ENCODE results near the gene TDRD5. TPM values are rescaled to one million over a fixed set of nuclear protein-coding genes. Genes with fewer than 3 reads are reported as not detected.

The TDRD5 gene
- total RNA-seq, 2 donors from 2014 or later, result 0.14 TPM; not detected in 1

GRCh38 chr1:179601093-179601492, 9.5 kb downstream of the TDRD5 start:
- TF ChIP-seq, protein P1, sequence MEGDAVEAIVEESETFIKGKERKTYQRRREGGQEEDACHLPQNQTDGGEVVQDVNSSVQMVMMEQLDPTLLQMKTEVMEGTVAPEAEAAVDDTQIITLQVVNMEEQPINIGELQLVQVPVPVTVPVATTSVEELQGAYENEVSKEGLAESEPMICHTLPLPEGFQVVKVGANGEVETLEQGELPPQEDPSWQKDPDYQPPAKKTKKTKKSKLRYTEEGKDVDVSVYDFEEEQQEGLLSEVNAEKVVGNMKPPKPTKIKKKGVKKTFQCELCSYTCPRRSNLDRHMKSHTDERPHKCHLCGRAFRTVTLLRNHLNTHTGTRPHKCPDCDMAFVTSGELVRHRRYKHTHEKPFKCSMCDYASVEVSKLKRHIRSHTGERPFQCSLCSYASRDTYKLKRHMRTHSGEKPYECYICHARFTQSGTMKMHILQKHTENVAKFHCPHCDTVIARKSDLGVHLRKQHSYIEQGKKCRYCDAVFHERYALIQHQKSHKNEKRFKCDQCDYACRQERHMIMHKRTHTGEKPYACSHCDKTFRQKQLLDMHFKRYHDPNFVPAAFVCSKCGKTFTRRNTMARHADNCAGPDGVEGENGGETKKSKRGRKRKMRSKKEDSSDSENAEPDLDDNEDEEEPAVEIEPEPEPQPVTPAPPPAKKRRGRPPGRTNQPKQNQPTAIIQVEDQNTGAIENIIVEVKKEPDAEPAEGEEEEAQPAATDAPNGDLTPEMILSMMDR (IDR thresholded peaks at IDR 0.05), result no peak
- Histone ChIP-seq H3K4me3 (no peak overlapping the region), H3K27me3 (replicated peaks; ENCODE audit: insufficient read depth) (no peaks in the 10 kb centered on the region), H3K9me3 (no peaks in the 10 kb centered on the region), H3K27ac (no peak overlapping the region), H3K36me3 (no peaks in the 10 kb centered on the region), H3K4me1 (ENCODE audit: control insufficient read depth in 1 of 2, low read depth in 2 of 2) (no peaks in the 10 kb centered on the region)
- DNase-seq (ENCODE audit: low spot score) (no peak), ATAC-seq (ENCODE audit: insufficient number of reproducible peaks, low FRiP score, low read depth) (no peak)

- Histone ChIP-seq H3K27ac (no peak overlapping the region), H3K4me1 (ENCODE audit: control insufficient read depth in 1 of 2, low read depth in 2 of 2) (no peaks in the 10 kb centered on the region), H3K27me3 (replicated peaks; ENCODE audit: insufficient read depth) (no peaks in the 10 kb centered on the region), H3K9me3 (no peaks in the 10 kb centered on the region), H3K4me3 (no peak overlapping the region), H3K36me3 (no peaks in the 10 kb centered on the region)
- TF ChIP-seq, protein P1 (IDR thresholded peaks at IDR 0.05), result no peak
- ATAC-seq (ENCODE audit: insufficient number of reproducible peaks, low FRiP score, low read depth) (no peak), DNase-seq (ENCODE audit: low spot score) (no peak)
These were observed 20.7 kb downstream of the TDRD5 start for GRCh38 chr1:179612361-179612760.

DNA sequence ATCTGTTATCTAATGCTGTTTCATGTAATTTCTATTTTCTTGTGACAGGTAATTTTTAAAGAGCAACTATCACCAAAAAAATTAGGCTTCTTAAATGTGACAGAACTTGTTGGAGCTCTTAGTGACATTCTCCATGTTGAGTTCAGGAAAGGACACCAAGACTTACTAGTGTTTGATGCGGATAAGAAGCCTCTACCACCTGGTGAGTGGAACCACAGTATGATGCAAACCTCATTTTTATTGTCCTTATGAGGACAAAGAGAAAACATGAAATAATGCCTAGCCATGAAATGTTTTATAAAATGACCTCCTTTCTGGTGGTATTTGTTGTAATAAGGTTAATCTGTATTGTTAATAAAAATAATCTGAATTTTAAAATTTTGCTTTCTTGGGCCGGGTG, 39.1 kb downstream of the TDRD5 start:
- Histone ChIP-seq H3K4me3 (no peak overlapping the region), H3K27me3 (replicated peaks; ENCODE audit: insufficient read depth) (no peaks in the 10 kb centered on the region), H3K27ac (no peak overlapping the region), H3K4me1 (ENCODE audit: control insufficient read depth in 1 of 2, low read depth in 2 of 2) (no peaks in the 10 kb centered on the region), H3K36me3 (no peaks in the 10 kb centered on the region), H3K9me3 (no peaks in the 10 kb centered on the region)
- TF ChIP-seq, protein P1 (IDR thresholded peaks at IDR 0.05), result no peak
- no peak for ATAC-seq (ENCODE audit: insufficient number of reproducible peaks, low FRiP score, low read depth)
- no peak for DNase-seq (ENCODE audit: low spot score)

DNA sequence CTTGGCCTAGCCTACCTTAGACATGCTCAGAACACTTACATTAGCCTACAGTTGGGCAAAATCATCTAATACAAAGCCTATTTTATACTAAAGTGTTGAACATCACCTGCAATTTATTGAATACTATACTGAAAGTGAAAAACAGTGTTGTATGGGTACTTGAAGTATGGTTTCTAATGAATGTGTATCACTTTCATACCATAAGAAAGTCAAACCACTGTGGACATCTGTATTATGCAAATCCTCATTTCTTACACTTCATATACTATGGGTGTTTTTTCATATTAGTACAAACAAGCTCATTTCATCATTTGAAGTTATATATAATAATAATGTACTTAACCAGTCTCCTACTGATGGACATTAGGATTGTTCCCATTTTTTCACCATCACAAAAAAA, 41.2 kb downstream of the TDRD5 start:
- ATAC-seq (ENCODE audit: insufficient number of reproducible peaks, low FRiP score, low read depth) (no peak), DNase-seq (ENCODE audit: low spot score) (no peak)
- no peaks in the 10 kb centered on the region for H3K36me3 ChIP-seq
- TF ChIP-seq, protein P1 (IDR thresholded peaks at IDR 0.05), result no peak
- H3K4me1 ChIP-seq (ENCODE audit: control insufficient read depth in 1 of 2, low read depth in 2 of 2), result no peaks in the 10 kb centered on the region
- H3K27me3 ChIP-seq (replicated peaks; ENCODE audit: insufficient read depth), result no peaks in the 10 kb centered on the region
- no peak overlapping the region for H3K27ac ChIP-seq
- H3K9me3 ChIP-seq, result no peaks in the 10 kb centered on the region
- no peak overlapping the region for H3K4me3 ChIP-seq

DNA sequence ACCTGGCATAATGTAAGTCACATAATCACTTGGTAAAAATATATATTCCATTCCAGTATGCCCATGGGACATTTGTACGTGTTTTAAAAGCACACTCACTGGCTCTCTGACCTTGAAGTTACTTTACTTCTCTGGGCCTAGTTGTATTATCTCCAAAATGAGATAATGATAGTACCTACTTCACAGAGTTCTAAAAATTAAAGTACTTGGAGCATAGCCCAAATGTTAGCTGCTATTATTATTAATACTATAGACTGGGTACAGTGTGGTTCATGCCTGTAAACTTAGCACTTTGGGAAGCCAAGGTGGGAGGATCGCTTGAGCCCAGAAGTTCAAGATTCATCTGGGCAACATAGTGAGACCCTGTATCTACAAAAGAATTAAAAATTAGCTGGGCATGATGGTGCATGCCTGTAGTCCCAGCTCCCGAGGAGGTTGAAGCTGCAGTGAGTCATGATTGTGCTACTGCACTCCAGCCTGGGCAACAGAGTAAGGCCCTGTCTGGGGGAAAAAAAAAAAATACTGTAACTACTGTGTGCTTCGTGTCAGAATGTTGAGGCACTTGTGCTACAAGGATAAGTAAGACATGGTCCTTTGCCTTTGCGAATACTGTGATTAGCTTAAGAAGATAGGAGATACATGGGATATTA, 45.7 kb downstream of the TDRD5 start:
- H3K36me3 ChIP-seq, result no peaks in the 10 kb centered on the region
- TF ChIP-seq, protein P1 (IDR thresholded peaks at IDR 0.05), result no peak
- H3K4me3 ChIP-seq, result no peak overlapping the region
- ATAC-seq (ENCODE audit: insufficient number of reproducible peaks, low FRiP score, low read depth), result no peak
- H3K27me3 ChIP-seq (replicated peaks; ENCODE audit: insufficient read depth), result no peaks in the 10 kb centered on the region
- no peaks in the 10 kb centered on the region for H3K9me3 ChIP-seq
- no peak for DNase-seq (ENCODE audit: low spot score)
- H3K27ac ChIP-seq, result no peak overlapping the region
- no peaks in the 10 kb centered on the region for H3K4me1 ChIP-seq (ENCODE audit: control insufficient read depth in 1 of 2, low read depth in 2 of 2)

Measured in thoracic aorta (tissue), 2 donors.